ENCODE results near the gene RAMP3.

The RAMP3 gene

DNA sequence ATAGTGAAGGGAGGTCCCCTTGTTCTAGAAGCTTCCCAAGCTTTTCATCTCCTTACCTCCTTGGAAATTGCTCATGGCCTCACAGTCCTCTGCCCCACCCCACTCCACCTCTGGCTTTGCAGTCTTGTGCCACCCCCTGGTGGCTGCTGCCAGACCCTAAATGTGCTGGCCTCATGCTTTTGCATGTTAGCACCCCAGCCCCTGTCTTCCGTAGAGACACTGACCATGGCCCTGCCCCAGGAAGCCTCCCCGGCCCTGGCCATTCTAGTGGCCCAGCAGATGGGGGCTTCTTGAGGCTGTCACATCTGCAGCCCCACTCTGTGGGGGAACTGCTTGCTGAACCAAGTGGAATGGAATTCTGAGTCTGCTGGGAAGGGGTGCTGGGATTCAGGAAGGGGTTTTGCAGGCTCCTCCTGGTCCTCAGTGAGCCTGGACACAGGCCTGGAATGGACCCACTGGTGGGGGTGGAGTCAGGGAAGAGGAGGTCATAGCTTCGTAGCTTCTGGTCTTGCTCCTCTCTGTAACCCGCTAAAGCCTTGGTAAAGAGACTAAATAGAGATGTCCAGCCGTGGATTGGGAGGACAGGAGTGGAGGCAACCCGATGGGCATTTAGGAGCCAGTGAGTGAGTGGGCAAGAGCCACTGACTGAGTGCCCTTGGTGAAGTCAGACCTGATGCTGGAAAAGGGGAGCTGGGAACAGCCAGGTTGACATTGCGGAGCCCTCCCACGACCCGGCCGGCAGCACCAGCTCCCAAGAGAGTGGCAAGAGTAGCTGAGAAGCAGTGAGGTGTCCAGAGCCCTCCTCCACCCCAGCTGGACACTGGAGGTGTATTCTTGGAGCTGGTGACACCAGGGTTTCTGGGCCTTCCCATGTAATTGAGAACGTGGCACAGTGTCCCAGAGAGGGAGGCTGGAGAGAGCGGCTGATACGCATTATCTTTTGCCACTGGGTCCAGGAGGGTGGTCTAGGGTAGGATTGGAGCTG lies 20.9 kb downstream of the RAMP3 start:
- H3K27me3 ChIP-seq (replicated peaks; ENCODE audit: control insufficient read depth, insufficient read depth, low read length), result no peaks in the 10 kb centered on the region; the same call in none of the 2 replicates
- H3K4me3 ChIP-seq (replicated peaks; ENCODE audit: low read depth, low read length), result no peak overlapping the region
- no peak for DNase-seq (ENCODE audit: extremely low read depth, insufficient read length)
- TF ChIP-seq, protein P1, sequence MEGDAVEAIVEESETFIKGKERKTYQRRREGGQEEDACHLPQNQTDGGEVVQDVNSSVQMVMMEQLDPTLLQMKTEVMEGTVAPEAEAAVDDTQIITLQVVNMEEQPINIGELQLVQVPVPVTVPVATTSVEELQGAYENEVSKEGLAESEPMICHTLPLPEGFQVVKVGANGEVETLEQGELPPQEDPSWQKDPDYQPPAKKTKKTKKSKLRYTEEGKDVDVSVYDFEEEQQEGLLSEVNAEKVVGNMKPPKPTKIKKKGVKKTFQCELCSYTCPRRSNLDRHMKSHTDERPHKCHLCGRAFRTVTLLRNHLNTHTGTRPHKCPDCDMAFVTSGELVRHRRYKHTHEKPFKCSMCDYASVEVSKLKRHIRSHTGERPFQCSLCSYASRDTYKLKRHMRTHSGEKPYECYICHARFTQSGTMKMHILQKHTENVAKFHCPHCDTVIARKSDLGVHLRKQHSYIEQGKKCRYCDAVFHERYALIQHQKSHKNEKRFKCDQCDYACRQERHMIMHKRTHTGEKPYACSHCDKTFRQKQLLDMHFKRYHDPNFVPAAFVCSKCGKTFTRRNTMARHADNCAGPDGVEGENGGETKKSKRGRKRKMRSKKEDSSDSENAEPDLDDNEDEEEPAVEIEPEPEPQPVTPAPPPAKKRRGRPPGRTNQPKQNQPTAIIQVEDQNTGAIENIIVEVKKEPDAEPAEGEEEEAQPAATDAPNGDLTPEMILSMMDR (IDR thresholded peaks at IDR 0.05; ENCODE audit: insufficient read depth, low read length, poor library complexity, severe bottlenecking), result peak; percentile 56
- H3K36me3 ChIP-seq (ENCODE audit: control insufficient read depth, insufficient read depth, low read length), result no peaks in the 10 kb centered on the region

DNA sequence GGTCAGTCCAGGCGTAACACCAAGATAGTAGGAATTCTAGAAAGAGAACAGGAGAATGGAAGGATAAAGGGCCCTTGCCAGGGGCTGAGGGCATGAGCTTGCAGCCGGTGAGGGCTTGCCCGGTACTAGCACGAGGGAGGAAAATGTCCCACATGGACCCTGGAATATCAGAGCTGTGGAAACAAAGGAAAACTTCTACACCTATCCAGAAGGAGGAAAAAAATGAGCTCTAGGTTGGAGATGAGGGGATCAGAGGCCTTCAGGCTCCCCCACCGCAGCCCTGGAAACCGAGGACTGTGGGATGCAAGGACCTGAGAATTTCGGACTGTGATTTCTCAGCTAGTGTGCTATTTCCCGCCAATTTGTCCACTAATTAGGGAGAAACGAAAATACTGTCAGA lies 22.1 kb downstream of the RAMP3 start:
- TF ChIP-seq, protein P1 (IDR thresholded peaks at IDR 0.05; ENCODE audit: insufficient read depth, low read length, poor library complexity, severe bottlenecking), result no peak
- no peak for DNase-seq (ENCODE audit: extremely low read depth, insufficient read length)
- Histone ChIP-seq H3K27me3 (replicated peaks; ENCODE audit: control insufficient read depth, insufficient read depth, low read length) (no peaks in the 10 kb centered on the region; the same call in none of the 2 replicates), H3K36me3 (ENCODE audit: control insufficient read depth, insufficient read depth, low read length) (no peaks in the 10 kb centered on the region), H3K4me3 (replicated peaks; ENCODE audit: low read depth, low read length) (no peak overlapping the region)

DNA sequence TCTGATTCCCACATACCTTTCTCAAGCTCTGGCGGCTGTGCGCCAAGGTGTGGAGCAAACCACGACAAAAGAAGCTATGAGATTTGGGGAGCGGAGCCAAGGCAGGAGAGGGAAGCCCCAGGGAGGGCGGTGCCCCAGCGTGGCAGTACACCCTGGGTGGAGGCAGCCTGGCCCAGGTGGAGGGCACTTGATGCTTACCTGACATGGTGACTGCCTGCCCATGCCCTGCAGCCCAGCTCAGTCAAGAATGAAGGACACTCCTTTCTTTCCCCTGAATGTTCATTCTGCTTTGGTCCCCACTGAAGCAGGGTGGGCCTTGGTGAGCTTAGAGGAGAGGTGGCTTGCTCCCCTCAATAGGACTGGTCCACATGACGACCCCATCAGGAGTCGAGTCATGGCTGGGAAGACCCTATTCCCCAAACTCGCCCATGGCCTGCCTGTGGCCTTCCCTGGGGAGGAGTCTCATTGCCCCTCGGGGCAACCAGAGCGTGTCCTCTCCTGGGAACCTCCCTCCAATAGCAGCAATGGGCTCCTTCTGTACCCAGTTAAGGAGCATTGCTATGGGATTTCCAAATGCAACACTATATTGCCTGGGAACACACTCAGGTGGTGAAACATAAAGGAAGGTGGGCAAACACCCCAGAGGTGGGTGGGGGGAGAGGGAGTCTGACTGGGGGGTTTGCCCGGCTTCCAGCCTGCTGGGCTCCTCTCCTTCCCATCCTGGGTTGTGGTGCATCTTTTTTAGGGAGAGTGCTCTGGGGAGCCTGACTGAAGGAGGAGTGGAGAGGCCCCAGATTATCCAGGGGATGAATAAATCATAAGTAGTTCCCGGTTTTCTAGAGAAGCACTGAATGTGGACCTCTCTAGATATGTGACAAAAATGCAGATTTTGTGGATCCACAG lies 22.7 kb downstream of the RAMP3 start:
- no peak for DNase-seq (ENCODE audit: extremely low read depth, insufficient read length)
- Histone ChIP-seq H3K36me3 (ENCODE audit: control insufficient read depth, insufficient read depth, low read length) (no peaks in the 10 kb centered on the region), H3K27me3 (replicated peaks; ENCODE audit: control insufficient read depth, insufficient read depth, low read length) (no peaks in the 10 kb centered on the region; the same call in none of the 2 replicates), H3K4me3 (replicated peaks; ENCODE audit: low read depth, low read length) (no peak overlapping the region)
- TF ChIP-seq, protein P1 (IDR thresholded peaks at IDR 0.05; ENCODE audit: insufficient read depth, low read length, poor library complexity, severe bottlenecking), result no peak

GRCh38 chr7:45181286-45181960 lies 23.8 kb downstream of the RAMP3 start:
- TF ChIP-seq, protein P1 (IDR thresholded peaks at IDR 0.05; ENCODE audit: insufficient read depth, low read length, poor library complexity, severe bottlenecking), result no peak
- no peak overlapping the region for H3K4me3 ChIP-seq (replicated peaks; ENCODE audit: low read depth, low read length)
- no peaks in the 10 kb centered on the region; the same call in none of the 2 replicates for H3K27me3 ChIP-seq (replicated peaks; ENCODE audit: control insufficient read depth, insufficient read depth, low read length)
- DNase-seq (ENCODE audit: extremely low read depth, insufficient read length), result no peak
- H3K36me3 ChIP-seq (ENCODE audit: control insufficient read depth, insufficient read depth, low read length), result no peaks in the 10 kb centered on the region

Measured in GM06990 (cell line).